Transverse colon (tissue), 4 donors: ENCODE results near the gene CASTOR1.

Experiments used
- CTCF ChIP-seq, 5 experiments: fragments of 200-600 bp in 3 of 5; fragments of 450-650 bp in 2 of 5; sonication (generic) in 3 of 5; IDR thresholded peaks; 1 replicate in 2 of 5; 2 replicates in 3 of 5; pipeline ENCODE4 v1.5.1; 2016 to 2017; ENCODE audit warnings: antibody characterized with exemption in 5 of 5, inconsistent platforms in 3 of 5, mild to moderate bottlenecking in 2 of 5, moderate library complexity in 1 of 5
- EP300 ChIP-seq: sonication (generic); formaldehyde crosslinking; IDR thresholded peaks from one replicate; pipeline ENCODE4 v1.6.1; 2017; ENCODE audit warnings: antibody characterized with exemption, low read depth
- POLR2A ChIP-seq: fragments of 450-650 bp; IDR thresholded peaks from one replicate; pipeline ENCODE4 v1.6.1; 2016; ENCODE audit warnings: antibody characterized with exemption, mild to moderate bottlenecking, moderate library complexity
- POLR2AphosphoS5 ChIP-seq, 3 donors: sonication (generic); formaldehyde crosslinking; IDR thresholded peaks; one replicate each; pipeline ENCODE4 v1.6.1; 2016; ENCODE audit warnings: antibody characterized with exemption in 3 of 3

- TF ChIP-seq CTCF (IDR thresholded peaks at IDR 0.05) (no peak), POLR2A (no peak), POLR2AphosphoS5 (IDR thresholded peaks at IDR 0.05) (no peak), EP300 (no peak)
Measured at GRCh38 chr22:30260682-30261081, 28.6 kb downstream of the CASTOR1 start.
